Dedifferentiated amniotic fluid mesenchymal stem cell (primary cell): ENCODE data around the gene NHERF2.

Experiments
- DNase-seq: peaks from one replicate; pipeline ENCODE4 v3.0.0-alpha.2; 2016; ENCODE audit errors: extremely low spot score

Gene NHERF2

GRCh38 chr16:2061023-2061422 lies 34.3 kb downstream of the NHERF2 start:
- DNase-seq, result no peak

- no peak for DNase-seq
Observed at GRCh38 chr16:2061526-2061925, 34.8 kb downstream of the NHERF2 start.

DNA sequence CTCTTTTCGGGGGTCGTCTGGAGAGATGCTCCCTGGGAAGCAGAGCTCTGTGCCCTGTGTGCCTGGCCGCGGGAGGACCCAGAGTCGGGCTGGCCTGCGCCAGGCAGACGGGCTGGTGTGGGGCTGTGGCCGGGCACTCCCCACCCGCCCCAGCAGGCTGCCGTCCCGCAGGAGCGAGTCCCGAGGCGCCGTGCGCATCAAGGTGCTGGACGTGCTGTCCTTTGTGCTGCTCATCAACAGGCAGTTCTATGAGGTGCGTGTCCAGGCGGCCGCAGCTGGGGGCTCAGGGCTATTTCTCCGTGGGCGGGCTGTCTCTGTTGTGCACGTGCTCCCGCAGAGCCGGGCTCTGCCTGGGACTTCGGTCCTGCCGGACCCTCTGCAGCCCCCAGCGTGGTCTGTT lies 36.1 kb downstream of the NHERF2 start:
- no peak for DNase-seq

GRCh38 chr16:2063861-2064260 lies 37.2 kb downstream of the NHERF2 start:
- DNase-seq, result no peak

DNA sequence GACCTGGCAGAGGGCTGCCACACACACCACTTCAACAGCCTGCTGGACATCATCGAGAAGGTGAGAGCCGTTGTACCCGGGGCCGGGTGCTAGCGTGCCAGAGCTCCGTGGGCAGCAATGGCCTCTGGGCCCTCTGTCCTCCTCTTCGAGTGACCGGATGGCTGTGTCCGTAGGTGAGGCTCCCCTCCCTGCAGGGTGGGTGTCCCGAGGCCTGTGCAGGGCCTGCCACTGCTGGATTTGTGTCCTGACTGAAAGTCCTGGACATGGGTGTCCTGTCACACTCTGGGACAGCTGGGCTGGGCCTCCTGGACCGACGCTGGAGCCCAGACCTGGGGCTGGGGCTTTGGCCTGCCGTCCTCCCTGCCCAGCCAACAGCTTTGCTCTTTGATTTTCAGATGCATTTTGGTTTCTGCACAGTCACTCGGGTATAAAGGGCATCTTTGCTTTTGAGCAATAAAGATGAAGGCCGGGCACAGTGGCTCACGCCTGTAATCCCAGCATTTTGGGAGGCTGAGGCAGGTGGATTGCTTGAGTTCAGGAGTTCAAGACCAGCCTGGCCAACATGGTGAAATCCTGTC lies 37.8 kb downstream of the NHERF2 start:
- DNase-seq, result no peak

GRCh38 chr16:2066139-2066538 lies 39.4 kb downstream of the NHERF2 start:
- DNase-seq, result no peak

GRCh38 chr16:2070576-2071453 lies 44.1 kb downstream of the NHERF2 start:
- DNase-seq, result no peak

DNA sequence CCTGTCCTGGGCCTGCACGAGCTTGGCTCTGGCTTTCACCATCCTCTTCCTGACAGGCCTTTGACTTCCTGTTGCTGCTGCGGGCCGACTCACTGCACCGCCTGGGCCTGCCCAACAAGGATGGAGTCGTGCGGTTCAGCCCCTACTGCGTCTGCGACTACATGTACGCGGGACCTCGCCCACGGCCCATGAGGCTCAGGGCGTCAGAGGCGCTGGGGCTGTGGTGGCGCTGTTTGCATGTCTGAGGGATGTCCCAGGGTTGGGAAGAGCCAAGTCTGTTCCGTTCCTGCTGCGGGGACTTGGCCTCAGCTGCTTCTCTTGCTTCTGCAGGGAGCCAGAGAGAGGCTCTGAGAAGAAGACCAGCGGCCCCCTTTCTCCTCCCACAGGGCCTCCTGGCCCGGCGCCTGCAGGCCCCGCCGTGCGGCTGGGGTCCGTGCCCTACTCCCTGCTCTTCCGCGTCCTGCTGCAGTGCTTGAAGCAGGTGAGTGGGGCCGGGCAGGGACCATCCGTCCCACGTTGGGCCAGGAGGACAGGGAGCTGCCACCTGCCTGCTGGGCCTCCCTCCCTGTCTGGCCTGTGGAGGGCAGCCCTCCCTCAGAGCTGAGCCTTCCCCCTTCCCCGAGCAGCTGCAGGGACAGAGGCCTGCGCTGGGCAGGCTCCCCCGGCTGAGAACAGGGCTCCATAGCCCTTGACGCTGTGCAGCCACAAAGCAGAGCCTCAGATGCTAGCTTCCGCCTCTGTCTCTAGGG lies 44.9 kb downstream of the NHERF2 start:
- no peak for DNase-seq

- DNase-seq, result no peak
Observed at GRCh38 chr16:2072926-2073325, 46.2 kb downstream of the NHERF2 start.

GRCh38 chr16:2074071-2074470 lies 47.4 kb downstream of the NHERF2 start:
- no peak for DNase-seq

DNA sequence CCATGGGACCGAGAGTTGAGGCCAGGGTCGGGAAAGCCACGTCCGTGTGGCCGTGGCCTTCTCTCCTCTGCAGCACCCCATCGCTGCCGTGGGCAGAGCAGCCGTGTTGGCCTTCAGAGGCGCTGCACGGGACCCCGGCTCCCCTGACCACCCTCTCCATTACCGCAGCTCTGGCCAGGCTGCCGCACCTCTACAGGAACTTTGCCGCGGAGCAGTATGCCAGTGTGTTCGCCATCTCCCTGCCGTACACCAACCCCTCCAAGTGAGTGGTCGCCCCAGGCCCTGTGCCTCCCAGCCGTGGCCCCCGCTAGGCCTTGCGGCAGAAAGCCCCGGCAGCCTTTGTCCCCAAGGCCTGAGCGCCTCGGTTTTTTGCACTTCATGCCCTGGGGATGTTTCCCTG lies 48.9 kb downstream of the NHERF2 start:
- DNase-seq, result no peak

- no peak for DNase-seq
Observed at GRCh38 chr16:2076072-2076865, 49.6 kb downstream of the NHERF2 start.

DNA sequence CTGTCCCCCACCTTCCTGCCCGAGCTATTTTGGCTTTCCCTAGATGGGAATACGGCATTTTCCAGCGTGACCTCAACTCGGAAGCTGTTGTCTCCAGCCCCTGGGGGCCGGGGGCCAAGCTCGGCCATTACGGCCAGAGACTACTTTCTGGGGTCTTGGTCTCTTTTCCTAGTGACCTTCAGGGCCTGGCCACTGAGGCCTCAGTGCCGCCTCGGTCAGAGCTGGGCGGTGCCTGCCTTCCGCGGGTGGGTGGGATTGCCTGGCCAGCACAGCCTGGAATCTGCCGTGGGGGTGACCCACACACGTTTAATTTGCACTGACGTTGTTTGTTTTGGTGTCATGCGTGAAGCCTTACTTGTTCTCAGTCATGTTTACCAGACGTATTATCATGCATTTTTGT lies 50.3 kb downstream of the NHERF2 start:
- DNase-seq, result no peak

DNA sequence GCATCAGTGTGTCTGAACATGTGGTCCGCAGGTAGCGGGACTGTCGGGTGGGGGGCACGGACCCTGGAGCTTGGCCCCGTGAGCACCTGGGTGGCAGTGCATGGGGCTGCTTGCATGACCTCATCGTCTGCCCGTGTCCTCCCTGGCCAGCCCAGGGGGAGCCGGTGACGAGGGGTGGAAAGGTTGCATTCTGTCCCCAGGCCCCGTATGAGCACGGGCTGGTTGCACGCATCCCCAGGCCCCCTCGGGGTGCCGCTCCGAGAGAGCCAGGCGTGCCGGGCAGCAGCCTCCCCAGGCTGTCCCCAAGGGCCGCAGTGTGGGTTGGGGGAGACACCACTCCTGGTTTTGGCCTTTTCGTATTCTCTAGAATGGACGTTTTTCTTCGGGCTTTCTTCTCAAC lies 51.0 kb downstream of the NHERF2 start:
- no peak for DNase-seq

DNA sequence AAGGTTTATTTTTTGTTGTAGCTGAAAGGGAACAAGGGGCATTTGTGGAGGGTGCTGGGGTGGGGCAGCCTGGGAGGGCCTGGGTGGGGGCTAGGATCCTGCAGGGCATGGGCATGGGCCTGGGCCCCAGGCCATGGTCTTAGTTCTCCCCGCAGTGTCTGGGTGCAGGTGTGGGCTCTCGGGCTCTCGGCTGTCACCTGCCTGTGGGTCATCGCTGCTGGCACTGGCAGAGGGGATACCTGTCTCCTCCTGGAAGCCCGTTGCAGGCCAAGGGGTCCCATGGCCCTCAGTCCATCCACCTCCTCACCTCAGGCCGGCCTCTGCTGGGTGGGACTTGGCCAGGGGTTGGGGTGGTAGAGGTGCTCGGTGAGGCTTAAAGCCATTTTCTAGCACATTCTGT lies 51.4 kb downstream of the NHERF2 start:
- DNase-seq, result no peak

GRCh38 chr16:2078691-2079090 lies 52.0 kb downstream of the NHERF2 start:
- no peak for DNase-seq

DNA sequence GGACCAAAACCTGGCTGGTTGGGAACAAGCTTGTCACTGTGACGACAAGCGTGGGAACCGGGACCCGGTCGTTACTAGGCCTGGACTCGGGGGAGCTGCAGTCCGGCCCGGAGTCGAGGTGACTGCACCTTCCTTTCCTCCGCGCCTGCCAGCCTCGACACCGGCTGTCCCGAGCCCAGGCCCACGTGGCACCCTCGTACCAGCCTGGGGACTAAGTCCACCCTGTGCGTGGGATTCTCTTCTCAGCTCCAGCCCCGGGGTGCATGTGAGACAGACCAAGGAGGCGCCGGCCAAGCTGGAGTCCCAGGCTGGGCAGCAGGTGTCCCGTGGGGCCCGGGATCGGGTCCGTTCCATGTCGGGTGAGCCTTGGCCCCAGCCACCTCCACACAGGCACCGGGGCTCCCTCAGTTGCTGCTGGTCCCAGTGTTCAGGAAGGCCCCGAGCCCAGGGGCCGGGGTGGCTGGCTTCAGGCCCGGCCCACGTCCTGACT lies 52.7 kb downstream of the NHERF2 start:
- DNase-seq, result no peak

- no peak for DNase-seq
Observed at GRCh38 chr16:2079991-2080390, 53.3 kb downstream of the NHERF2 start.

DNA sequence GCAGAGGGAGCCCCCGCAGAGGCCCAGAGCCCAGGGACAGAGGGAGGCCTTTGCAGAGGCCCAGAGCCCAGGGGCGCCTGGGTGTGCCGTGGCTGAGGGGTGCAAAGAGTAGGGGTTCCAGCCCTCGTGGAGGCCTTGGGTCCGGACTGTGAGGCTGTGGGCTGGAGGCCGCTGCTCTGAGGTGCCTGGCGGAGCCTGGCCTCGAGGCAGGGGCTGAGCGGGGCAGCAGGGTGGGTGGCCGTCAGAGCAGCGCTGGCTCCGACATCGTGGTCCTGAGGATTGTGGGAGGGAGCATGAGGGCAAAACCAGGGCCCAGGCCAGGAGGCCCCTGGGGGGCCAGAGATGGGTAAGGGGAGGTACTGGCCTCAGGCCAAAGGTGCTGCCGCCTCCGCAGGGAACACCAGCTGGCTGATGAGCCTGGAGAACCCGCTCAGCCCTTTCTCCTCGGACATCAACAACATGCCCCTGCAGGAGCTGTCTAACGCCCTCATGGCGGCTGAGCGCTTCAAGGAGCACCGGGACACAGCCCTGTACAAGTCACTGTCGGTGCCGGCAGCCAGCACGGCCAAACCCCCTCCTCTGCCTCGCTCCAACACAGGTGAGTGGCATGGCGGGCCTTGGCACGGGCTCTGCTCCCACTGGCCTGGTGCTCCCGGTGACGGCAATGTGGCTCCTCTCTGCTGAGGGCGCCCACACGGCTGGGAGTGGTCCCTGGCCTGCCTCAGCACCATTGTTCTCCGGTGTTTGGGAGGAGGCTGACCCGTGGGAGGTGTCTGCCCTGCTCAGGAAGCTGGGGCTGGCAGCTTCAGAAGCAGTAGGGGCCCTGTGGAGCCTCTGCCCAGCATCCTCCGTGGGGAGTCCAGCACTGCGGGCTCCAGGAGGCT lies 54.7 kb downstream of the NHERF2 start:
- DNase-seq, result no peak

GRCh38 chr16:2082171-2082982 lies 55.7 kb downstream of the NHERF2 start:
- no peak for DNase-seq
